Cortex of kidney (tissue), 1 donor: ENCODE results near the gene TEPSIN.

Source experiments
- DNase-seq: peaks from one replicate; lab custom pipeline; 2025; lab: John Stamatoyannopoulos, UW

Gene TEPSIN

DNA sequence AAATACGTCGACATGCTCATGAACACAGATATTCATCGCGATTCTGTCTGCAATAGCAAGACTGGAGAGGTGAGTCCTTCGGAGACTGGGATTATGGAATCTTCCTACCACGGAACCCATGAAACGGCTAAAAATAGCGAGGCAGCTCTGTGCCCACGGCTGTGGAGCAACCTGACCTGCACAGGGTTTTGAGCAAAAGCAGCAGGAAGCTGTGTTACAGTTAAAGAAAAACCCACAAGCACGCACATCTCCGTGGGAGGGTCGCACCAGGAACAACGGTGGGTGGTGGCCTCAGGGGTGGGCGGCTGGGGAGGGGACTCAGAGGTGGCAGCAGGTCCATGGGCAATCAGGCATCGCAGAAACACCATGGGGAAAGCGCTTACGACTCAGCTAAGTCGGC is 31.4 kb upstream of the TEPSIN start:
- DNase-seq: no peak

DNA sequence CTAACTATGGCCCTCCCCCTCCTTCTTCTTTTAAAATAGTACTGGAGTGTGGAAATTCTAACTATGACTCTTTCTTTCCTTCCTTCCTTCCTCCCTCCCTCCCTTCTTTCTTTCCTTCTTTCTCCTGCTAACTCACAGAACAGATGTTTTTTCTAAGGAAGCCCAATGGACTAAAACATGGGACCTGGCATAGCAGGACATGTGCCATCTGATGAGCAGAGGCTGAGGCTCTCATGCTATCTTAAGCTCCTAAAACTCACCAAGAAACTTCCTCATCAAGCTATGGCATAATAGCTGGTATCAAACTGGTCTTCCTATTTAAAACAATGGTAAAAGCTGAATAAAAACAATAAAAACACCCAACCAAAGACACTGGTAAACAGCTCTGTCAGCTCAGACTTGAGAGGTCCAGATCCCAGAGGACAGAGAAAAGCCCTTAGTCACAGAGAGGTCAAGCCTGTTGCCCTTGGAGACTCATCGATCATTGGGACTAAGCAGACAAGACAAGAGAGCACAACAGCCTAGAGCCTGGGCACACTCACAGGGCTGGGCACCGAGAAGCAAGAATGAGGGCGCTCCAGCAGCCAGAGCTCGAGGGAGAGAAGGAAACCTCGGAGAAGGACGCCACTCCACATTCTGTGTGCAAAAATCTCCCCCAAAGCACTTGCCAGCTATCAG is 28.7 kb upstream of the TEPSIN start:
- no peak for DNase-seq

DNA sequence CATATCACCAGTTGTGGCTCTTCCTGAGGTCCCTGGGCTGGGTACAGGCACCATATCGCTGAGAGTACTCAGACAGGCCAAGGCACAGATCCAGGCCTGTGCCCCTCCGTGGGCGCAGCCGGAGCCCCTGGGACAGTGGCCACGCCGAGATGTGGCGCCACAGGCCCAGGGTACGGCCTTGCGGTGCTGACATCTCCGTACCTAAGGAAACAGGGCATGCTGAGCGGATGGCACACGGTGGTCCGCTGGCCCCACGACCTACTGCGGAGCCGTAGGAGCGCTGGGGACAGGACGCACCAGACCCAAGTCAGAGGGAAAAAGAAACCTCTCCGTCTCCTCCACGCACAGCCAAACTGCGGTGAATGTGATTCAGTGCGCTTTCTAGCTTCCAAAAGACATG is 26.7 kb upstream of the TEPSIN start:
- no peak for DNase-seq

DNA sequence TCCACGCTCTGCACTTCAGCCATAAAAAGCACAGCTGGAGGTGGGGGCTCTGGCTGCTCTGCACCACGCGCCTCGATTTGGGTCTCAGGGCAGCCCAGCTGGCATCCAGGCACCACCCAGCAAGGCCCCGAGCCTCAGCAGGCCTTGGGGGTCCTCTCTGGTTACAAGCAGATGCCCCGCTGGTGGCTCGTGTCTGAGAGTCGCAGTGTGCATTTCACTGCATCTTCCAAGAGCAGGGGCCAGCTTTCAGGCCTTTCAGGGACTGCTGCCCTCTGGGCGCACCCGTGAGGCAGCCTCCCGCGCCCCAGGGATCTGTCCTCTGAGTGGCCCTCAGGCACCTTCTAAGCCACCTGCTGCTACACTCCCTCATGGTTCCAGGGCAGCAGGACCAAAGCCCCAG is 25.8 kb upstream of the TEPSIN start:
- no peak for DNase-seq

DNA sequence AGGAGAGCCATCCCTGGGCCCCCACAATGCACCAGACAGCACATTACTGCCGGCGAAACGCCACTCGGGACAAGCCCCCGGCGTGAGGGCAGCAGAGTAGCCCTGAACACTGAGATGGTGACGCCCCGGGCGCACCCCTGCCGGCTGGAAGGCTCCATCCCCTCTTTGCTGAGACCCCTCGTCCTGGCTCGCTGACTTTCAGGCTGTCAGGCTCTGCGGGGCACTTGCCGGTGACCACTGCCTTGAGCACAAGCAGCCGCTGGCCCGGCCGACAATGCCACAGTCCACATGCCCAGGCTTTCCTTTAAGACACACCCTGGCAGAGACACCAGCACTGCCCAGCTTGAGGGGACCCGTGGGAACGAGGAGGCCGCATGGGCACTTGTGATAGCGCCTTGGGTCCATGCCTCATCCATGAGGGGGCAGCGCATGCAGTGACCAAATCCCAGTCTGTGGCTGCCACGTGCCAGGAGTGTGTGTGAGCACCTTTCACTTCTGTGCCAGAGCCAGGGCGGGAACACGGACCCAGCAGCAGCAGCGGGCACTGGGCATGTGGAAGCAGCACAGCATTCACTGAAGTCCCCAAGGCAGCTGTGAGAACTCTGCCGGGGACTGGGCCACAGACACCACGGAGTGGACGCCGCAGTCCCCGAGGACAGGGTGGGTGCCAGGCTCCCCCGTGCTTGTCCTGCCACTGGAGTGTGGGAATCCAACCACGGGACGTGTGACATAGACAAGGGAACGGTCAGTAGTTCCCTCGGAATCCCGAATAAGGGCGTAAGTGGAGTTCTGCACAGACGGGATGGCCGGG is 24.7 kb upstream of the TEPSIN start:
- no peak for DNase-seq

DNA sequence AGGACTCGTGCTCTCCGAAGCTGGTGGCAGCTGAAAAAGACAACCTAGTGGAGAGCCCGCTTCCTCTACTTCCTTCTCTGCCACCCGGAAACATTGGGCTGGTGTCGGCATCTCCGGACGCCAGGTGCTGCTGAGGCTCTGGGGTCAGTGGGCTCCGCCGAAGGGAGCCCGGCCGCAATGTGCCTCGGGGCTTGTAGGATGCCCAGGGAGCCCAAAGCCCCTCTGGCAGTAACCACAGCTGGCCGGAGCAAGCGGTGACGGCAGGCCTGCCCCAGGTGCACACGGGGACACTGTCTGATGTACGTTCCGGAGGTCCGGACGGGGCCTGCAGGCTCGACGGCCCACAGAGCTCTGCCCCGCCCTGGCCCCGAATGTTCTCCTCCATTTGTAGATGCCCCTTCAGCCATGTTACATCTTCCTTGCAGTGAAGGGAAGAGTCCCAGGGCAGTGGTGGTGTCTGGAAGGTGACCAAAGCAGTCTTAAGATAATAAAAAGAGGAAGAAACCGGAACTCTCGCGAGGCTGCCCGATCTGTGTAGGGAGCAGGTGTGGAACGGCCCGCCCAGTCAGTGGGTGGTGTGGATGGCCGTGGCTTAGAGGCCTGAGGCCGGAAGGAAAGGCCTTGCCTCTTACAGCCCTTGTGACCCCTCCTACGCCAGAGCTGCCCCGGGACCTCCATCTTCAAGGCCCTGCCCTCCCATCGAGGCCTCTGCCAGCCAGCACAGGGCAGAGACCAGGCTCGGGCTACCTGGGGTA is 22.9 kb upstream of the TEPSIN start:
- no peak for DNase-seq

DNA sequence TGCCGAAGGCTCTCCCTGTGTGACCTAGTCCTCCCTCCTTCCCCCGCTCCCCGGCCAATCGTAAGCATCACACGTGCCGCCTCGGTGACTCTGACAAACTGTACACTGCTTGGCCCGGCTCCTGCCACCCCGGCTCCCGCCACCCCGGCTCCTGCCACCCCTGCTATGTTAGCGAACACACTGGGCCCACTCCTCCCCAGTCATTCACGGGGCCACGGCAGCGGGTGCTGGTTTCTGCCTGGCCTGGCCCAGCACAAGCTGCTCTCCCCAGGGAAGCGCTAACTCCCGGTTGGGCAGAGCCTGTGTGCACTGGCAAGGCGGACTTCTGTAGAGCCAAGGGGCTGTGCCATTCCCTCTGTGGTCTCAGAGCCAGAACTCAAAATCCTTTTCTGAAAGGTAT is 22.2 kb upstream of the TEPSIN start:
- no peak for DNase-seq

DNA sequence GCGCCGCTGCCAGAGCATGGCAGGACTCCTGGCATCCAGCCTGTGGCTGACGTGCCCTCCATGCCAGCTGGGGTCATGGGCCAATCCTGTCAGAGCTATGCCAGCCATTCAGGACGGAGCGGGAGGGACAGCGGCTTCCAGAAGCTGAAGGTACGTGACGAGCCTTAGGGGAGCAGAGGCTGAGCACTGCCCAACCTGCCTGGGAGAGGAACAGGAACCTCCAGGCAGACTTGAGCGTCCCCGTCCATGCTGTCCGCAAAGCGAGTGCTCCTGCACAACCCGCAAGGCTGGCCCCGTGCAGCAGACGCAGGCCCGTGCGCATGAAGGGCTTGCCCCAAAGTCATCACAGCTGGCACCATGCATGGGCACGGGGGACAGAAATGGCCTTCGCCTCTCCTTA is 21.8 kb upstream of the TEPSIN start:
- no peak for DNase-seq

DNA sequence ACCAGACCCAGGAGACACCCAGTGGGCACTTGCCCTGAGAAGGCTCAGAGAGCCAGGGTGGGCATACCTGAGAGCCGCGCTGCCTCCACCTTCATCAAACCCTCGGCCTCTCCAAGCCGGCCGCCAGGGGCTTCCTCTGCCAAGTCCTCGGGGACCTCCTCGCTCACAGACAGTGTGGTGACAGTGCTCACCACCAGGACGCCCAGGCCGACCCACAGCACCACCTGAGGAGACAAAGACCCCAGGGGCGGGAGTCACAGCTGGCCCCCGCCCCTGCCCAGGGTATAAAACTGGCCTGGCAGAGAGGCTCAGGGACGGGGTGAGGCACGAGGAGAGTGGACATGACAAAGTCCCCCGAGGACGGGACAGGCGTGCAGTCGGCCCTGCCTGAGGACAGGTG is 21.3 kb upstream of the TEPSIN start:
- no peak for DNase-seq

DNA sequence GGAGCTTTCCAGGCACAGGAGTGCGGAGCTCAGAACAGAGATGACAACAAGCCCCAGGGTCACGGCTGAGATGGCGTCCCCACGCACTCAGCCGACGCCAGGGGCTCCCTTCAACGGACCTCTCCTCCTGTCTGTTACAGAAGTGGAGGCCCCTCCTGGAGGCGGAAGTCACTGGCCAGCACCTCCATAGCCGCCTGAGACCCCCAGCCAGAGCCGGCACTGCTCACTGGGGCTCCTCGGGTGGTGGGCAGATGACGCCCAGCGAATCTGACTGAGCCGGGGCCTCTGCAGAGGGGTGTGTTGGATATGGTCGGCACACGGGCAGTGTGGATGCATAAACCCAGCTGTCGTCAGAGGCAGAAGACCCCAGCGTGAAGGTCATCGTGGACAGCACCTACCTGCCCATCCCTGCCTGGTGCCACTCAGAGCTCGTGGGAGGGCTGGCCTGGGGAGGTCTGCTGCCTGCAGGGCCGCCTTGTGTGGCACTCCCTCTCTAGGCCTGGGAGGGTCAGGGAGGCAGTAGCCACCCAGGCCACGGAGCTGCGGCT is 20.3 kb upstream of the TEPSIN start:
- DNase-seq: no peak

DNA sequence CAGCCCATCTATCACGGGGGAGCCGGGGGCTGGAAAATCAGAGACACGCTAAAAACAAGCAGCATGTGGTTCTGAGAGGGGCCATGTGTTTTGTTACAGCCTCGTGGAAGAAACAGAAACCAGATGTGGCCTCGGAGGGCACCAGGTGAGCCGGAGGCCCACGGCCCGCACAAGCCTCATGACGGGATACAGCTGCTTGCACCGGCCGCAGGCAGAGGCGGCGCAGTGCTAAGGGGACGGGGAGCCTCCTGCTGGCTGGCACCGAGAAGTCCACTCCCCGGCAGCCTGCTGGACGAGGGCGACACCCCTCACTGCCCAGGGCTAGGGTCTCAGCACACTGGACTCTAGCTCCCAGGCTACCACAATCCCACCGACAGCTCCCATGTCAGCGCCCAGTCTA is 19.4 kb upstream of the TEPSIN start:
- DNase-seq: no peak

DNA sequence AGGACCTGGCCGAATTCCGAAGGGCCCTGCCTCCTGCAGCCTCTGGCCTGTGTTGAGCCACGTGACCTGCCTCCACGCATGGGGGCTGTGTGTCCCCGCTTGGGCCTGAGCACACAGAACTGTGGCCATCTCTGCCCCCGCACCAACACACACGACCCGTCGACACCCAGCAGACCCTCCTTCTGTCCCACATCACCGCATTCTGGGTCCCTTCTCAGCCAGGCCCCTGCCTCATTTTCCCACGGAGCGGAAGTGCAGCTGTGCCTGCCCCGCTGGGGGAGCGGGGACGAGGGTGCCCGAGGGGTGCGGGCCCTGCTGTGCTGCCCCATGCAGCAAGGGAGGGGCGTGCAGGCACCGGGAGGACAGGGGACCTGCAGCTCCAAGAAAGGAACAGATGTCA is 18.7 kb upstream of the TEPSIN start:
- no peak for DNase-seq

DNA sequence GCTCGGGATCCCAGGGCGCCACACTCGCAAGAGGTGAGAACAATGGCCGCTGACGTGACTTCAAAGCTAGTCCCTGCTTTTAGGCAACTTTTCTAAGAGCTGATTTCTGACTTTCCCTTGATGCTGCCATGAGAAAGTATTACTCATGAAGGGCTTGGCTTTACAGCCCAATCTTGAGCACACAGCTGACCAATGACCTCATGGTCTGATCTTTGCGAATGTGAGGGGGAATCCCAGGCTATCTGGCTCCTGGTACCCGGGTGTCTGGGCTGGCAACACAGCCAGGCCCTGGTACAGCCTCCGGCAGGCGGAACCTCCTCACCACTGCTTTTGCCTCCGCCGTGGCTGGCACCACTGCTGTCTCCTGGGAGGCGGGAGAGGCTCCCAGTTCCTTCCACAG is 17.8 kb upstream of the TEPSIN start:
- no peak for DNase-seq

DNA sequence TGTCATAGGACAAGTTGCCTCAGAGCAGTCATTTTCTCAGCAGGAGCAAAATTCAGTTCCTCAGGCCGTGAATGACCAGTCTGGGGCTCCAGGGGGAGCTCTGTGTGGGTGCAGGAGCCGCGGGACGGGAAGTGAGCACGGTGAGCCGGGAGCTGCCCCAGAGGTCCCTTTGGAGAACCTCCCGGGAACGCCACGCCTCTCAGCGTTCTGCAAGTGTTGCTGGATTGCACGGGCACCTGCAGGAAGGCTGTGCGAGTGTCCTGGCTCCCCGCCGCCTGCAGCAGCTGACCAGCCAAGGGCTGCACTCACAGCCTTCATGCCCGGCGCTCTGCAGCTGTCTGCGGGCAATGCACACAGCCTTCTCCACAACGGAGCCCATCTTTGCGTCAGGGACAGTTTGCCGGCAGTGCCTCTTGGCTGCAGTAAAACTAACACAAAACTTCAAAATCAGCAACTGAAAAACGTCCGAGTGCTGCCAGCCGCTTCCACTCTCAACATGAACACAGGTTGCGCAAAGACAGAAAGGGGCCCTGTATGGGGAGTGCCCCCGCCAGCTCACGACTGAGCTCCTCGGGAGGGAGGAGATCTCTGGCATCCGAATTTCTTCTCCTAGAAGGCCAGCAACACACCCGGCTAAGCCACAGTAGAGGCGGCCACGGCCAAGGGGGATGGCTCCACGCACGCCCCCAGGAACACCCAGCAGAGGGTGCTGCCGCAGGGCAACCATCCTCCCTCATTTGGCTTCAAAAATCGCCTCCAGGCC is 16.3 kb upstream of the TEPSIN start:
- no peak for DNase-seq

DNA sequence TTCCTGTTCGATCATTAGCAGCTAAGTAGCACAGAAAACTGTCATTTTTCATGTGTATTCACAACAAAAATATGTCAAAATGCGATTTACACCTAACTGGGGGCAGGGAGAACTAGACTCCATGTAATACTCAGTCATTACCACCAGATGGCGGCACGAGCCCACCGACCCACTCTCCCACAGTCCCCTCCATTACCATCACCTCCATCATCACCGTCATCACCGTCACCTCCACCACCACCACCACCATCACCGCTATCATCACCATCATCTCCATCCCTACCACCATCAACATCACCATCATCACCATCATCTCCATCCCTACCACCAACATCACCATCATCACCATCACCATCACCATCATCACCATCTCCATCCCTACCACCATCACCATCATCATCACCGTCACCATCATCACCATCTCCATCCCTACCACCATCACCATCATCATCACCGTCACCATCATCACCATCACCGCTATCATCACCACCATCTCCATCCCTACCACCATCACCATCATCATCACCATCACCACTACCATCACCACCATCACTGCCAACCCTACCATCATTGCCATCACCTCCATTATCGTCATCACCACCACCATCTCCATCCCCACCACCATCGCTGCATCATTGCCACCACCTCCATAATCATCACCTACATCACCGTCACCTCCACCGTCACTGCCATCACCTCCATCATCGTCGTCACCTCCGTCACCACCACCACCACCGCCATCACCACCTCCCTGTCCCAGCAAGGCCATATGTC is 14.7 kb upstream of the TEPSIN start:
- DNase-seq: no peak

DNA sequence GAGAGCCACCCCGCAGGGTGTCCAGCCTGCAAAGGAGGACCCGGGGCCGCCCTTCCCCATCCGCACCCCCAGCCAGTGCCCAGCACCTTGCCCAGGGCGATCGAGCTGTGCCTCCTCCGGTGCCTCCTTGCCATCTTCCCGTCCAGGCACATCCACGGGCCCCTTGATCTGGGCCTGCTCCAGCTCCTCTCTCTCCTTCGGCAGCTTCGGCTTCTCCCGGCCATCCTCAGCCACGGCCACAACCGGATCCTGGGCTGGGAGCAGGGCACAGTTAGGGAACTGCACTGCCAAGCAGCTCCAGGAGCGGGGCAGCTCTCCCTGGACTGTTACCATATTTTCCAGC is 14.1 kb upstream of the TEPSIN start:
- DNase-seq: no peak

DNA sequence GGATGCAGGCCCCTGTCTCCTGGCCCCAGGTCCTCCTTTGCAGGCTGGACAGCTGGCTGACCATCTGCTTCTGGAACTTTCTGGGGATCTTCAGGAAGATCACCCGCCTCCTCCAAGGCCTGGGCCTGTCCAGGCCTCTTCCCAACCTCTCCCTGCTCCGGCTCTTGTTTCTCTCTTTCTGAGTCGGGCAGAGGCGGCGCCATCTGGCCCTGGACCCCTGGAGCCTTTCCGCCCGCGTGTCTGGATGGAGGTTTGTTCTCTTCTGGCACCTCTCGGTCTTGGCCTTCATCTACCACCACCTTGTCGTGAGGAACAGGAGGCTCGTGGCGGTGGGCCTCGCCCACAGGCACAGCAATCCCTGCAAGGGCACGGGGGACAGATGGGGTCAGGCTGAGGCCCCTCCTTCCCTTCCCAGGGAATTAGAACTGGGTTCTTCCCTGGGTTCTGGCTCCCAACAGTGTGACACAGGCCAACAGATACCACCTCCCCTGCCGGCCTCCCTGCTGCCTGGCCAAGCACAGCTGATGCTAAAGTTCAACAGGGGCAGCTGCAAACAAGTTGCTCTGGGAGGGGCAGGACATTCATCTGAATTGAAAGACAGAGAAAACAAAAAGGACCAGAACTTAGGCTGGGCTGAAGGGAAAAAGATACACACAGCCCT is 13.6 kb upstream of the TEPSIN start:
- DNase-seq: no peak

DNA sequence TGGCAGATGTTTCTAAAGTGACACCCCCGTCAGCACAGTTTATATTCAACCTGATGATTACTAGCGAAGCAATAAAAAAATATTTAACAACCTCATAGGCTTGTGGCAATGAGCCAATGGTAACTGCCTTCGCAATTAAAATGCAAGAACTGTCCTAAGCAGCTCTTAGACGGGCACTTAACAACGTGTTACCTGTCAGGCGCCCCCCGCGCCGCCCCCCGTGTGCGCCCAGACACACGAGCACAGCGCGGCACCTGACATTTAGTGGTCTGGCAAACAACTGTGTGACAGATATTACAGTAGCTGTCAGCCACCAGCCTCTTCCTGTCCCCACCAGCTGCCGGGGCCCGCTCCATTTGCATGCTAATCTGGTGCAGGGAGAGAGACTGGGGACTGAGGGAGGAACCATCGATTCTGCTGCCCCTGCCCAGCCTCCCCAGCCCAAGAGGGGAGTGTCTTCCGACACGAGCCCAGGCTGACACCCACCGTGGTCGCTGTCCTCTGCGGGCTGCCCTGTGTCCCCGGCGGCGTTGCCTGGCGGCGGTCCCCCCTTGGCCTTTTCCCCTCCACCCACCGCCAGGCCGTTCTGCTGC is 12.9 kb upstream of the TEPSIN start:
- DNase-seq: no peak

DNA sequence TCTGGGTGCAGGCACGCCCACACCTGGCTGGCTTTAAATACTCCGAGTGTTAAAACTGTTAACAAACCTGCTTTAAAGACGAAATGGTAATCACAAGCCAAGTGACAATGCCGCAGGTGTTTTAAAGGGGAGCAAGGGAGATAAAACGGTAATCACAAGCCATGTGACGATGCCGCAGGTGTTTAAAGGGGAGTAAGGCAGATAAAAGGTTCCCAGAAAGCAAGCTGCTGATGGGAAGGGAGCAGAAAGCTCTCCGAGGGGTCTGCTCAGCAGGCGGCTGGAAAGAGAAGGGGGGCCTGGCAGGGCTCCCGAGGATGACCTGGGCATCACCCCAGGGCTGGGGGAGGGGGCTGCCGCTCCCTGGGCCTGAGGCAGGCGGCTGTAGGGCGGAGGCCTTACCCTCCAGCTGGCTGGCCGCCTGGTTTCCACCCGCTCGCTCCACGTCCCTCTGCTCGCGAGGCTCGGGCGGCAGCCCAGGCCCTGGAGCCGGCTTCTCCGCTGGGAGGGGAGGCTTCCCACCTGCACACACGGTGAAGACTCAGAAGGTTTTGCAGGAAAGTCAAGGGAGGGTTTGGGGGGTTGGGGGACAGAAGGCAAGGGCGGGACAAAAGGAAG is 12.3 kb upstream of the TEPSIN start:
- DNase-seq: no peak
